Measurements from ENCODE around the gene MYO15A.

The MYO15A gene

GRCh38 chr17:18157354-18157985 lies 48.9 kb downstream of the MYO15A start:
- peak; percentile 65 for DNase-seq (ENCODE audit: low spot score)
- in situ Hi-C loops (cut with MboI; ENCODE audit: low sequenced_read_pairs, unreplicated experiment) = no loop called here
- TF ChIP-seq, protein P1, sequence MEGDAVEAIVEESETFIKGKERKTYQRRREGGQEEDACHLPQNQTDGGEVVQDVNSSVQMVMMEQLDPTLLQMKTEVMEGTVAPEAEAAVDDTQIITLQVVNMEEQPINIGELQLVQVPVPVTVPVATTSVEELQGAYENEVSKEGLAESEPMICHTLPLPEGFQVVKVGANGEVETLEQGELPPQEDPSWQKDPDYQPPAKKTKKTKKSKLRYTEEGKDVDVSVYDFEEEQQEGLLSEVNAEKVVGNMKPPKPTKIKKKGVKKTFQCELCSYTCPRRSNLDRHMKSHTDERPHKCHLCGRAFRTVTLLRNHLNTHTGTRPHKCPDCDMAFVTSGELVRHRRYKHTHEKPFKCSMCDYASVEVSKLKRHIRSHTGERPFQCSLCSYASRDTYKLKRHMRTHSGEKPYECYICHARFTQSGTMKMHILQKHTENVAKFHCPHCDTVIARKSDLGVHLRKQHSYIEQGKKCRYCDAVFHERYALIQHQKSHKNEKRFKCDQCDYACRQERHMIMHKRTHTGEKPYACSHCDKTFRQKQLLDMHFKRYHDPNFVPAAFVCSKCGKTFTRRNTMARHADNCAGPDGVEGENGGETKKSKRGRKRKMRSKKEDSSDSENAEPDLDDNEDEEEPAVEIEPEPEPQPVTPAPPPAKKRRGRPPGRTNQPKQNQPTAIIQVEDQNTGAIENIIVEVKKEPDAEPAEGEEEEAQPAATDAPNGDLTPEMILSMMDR (IDR thresholded peaks at IDR 0.05; ENCODE audit: borderline replicate concordance, control extremely low read depth, extremely low read depth, insufficient read depth, missing control alignments) = no peak

DNA sequence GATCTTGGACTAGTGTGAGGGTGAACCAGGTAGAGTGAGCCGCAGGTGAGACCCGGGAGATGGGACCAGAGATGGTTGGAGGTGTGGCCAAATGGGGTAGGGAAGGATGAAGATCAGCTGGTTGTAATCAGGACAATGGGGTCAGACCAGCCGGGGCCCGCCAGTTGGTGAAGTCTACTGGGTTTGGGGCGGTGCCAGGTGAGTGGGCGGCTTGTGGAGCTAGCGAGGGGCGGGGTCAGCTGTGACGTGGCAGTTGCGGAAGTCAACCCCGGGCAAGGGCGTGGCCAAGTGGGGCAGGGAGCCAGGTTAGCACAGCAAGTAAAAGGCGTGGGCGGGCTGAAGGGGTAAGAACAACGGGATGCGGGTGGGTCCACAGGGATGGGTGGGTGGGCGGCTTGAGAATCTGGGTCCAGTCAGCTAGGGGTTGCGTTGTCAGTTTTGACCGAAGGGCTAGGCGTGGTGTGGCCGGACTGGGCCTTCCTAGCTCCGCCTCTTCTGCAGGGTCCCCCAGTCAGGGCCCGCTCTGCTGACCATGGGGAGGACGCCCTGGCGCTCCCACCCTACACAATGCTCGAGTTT lies 49.6 kb downstream of the MYO15A start:
- in situ Hi-C loops (cut with MboI; ENCODE audit: low sequenced_read_pairs, unreplicated experiment) = no loop called here
- peak; percentile 94 for DNase-seq (ENCODE audit: low spot score)
- TF ChIP-seq, protein P1 (IDR thresholded peaks at IDR 0.05; ENCODE audit: borderline replicate concordance, control extremely low read depth, extremely low read depth, insufficient read depth, missing control alignments) = no peak

DNA sequence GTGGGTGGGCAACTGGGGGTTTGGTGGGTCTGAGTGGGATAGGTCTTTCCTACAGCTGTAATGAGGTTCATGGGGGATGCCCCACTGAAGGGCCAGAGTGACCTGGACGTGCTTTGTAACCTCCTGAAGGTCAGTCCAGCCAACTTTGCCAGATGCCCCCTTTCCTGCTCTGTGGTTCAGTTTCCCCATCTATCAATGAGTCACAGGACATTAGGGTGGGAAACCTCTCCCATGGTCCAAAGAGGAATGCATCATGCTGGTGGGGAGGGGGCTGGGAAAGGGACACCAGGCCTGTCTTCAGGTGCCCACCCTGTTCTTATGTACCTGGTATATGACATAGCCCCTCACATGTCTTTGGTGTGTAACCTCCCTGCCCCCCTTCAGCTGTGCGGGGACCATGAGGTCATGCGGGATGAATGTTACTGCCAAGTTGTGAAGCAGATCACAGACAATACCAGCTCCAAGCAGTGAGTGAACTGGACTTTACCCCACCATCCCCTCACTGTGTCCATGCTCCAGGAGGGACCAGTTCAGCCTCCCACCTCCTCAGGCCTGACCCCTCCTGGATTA lies 51.1 kb downstream of the MYO15A start:
- in situ Hi-C loops (cut with MboI; ENCODE audit: low sequenced_read_pairs, unreplicated experiment) = no loop called here
- DNase-seq (ENCODE audit: low spot score) = no peak
- TF ChIP-seq, protein P1 (IDR thresholded peaks at IDR 0.05; ENCODE audit: borderline replicate concordance, control extremely low read depth, extremely low read depth, insufficient read depth, missing control alignments) = no peak

DNA sequence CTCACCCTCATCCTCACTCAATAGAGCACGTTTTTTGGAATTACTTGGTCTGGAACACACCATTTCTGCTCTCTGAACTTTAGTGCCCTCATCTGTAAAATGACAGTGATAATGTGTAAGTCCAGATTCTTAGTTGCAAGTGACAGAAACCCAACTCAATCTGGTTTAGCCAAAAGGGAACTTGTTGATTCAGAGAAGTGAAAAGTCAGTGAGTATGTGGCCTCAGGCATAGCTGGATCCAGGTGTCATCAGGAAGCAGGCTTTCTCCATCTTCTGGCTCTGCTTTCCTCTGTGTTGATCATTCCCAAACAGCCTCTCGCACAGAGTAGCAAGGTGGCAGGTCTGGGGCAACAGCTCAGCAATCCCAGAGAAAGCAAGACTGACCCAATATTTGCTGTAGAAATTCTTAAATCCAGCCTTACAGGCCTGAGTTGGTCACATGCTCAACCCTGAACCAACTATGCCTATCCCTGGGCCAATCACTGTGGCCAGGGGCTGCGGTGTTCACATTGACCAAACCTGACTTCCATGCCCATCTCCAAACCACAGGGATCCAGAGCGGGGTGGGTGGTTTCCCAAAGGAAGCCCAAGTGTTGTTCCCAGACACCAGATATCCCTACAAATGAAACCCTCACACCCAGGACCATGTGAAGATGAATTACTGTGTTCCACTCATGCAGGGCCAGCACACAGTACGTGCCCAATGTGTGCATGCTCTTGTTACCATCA lies 51.7 kb downstream of the MYO15A start:
- TF ChIP-seq, protein P1 (IDR thresholded peaks at IDR 0.05; ENCODE audit: borderline replicate concordance, control extremely low read depth, extremely low read depth, insufficient read depth, missing control alignments) = no peak
- DNase-seq (ENCODE audit: low spot score) = no peak
- in situ Hi-C loops (cut with MboI; ENCODE audit: low sequenced_read_pairs, unreplicated experiment) = no loop called here

GRCh38 chr17:18161207-18162145 lies 52.9 kb downstream of the MYO15A start:
- DNase-seq (ENCODE audit: low spot score) = peak; percentile 86
- TF ChIP-seq, protein P1 (IDR thresholded peaks at IDR 0.05; ENCODE audit: borderline replicate concordance, control extremely low read depth, extremely low read depth, insufficient read depth, missing control alignments) = no peak
- in situ Hi-C loops (cut with MboI; ENCODE audit: low sequenced_read_pairs, unreplicated experiment) = no loop called here

DNA sequence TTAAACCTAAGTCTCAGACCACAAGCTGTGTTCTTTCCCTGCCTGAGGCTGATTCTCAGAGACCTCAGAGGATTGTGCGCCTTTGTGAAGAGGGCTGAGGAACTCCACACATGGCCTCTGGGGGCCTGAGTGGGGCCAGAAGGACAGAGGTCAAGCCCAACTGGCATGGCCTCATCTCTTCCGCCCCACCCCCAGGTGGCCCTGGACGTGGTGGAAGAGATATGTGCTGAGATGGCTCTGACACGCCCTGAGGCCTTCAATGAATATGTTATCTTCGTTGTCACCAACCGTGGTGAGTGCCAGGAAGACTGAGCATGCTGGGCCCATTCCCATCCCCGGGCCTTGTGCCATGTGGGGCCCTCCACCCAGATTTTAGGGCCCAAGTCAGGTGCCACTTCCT lies 55.0 kb downstream of the MYO15A start:
- TF ChIP-seq, protein P1 (IDR thresholded peaks at IDR 0.05; ENCODE audit: borderline replicate concordance, control extremely low read depth, extremely low read depth, insufficient read depth, missing control alignments) = no peak
- in situ Hi-C loops (cut with MboI; ENCODE audit: low sequenced_read_pairs, unreplicated experiment) = no loop called here
- no peak for DNase-seq (ENCODE audit: low spot score)
